Activated CD4-positive, alpha-beta T cell treated with anti-CD3 and anti-CD28 coated beads, Interleukin-2, amount 10 ng/mL, durations not matched to agents 24 days and 14 days (primary cell): Measurements from ENCODE around the gene HOXD13. TPM values are rescaled to one million over a fixed set of nuclear protein-coding genes. Genes with fewer than 3 reads are reported as not detected.

Experiments used
- DNase-seq: peaks from one replicate; pipeline ENCODE4 v3.0.0; 2022
- H3K27ac Mint-ChIP-seq: one replicate; pipeline ENCODE4 v1.8.0; 2022; ENCODE audit warnings: mild to moderate bottlenecking, mixed read lengths
- H3K27me3 Mint-ChIP-seq: one replicate; pipeline ENCODE4 v1.8.0; 2022; ENCODE audit warnings: mixed read lengths
- H3K36me3 Mint-ChIP-seq: one replicate; pipeline ENCODE4 v1.8.0; 2022; ENCODE audit warnings: low read depth, mild to moderate bottlenecking, mixed read lengths
- H3K4me1 Mint-ChIP-seq: one replicate; pipeline ENCODE4 v1.8.0; 2021; ENCODE audit warnings: mixed read lengths
- H3K4me3 Mint-ChIP-seq: one replicate; pipeline ENCODE4 v1.8.0; 2022; ENCODE audit warnings: mild to moderate bottlenecking, moderate library complexity, mixed read lengths
- H3K9me3 Mint-ChIP-seq: one replicate; pipeline ENCODE4 v1.8.0; 2021; ENCODE audit warnings: mixed read lengths
- intact Hi-C: fragments of 100-400 bp; cut with micrococcal nuclease; formaldehyde crosslinking; loops from one replicate; pipeline ENCODE4 v1.15.1; 2023
- total RNA-seq: library from RNA; stranded (reverse); gene quantifications from 2 replicates; pipeline ENCODE4 v1.2.3, GENCODE V29; 2022

The HOXD13 gene
- total RNA-seq, 1 donor from 2014 or later, result not detected

DNA sequence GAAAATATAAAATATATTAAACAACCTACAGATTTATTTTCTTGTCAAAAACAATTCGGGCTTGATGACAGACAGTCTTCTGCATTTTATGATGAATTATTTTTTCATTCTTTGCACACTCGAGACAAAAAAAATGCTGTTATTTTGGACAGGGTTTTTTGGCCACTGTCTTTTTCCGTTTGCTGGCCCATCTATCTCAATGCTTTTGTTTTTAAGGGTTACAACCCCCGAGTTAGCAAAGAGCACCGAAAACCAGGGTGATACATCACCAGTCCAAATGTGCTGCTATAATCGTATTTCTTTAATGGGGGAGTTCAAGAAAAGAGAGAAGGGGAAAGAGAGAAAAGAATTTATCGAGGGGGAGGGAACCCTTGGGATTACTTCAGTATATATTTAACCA, 16.5 kb upstream of the HOXD13 start:
- no peak overlapping the region for H3K4me3 Mint-ChIP-seq
- peaks cover 8% of the 10 kb centered on the region for H3K4me1 Mint-ChIP-seq
- H3K36me3 Mint-ChIP-seq, result peaks cover 6% of the 10 kb centered on the region
- intact Hi-C loops, result loop anchor here (2.0 kb wide), 1 partner anchor 85 kb away; no protein-coding TSS in a partner anchor
- H3K9me3 Mint-ChIP-seq, result peaks cover 17% of the 10 kb centered on the region
- H3K27ac Mint-ChIP-seq, result no peak overlapping the region
- peaks cover 71% of the 10 kb centered on the region for H3K27me3 Mint-ChIP-seq
- DNase-seq, result no peak

DNA sequence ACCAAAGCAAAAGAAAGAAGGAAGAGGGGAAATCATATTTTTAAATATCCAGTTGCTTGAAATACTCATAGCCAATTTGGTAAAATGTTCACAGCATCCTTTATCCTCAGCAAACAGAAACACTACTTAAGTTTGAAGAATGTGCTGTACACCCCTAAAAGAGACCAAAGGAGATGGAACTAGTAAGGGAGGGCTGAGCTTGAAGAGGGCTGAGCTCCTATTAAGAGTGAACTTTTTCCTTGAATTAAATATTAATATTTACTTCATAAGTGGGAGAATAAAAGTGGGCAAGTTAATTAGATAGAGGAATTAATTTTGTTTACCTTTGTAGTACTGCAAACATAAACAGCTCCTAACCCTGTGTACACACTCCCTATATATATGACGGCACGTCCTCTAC, 15.7 kb upstream of the HOXD13 start:
- Mint-ChIP-seq H3K36me3 (peaks cover 9% of the 10 kb centered on the region), H3K4me1 (peaks cover 10% of the 10 kb centered on the region), H3K9me3 (peaks cover 21% of the 10 kb centered on the region), H3K27me3 (peaks cover 72% of the 10 kb centered on the region), H3K4me3 (no peak overlapping the region), H3K27ac (no peak overlapping the region)
- intact Hi-C loops, result loop anchor here (2.0 kb wide), 1 partner anchor 84 kb away; no protein-coding TSS in a partner anchor
- DNase-seq, result no peak

DNA sequence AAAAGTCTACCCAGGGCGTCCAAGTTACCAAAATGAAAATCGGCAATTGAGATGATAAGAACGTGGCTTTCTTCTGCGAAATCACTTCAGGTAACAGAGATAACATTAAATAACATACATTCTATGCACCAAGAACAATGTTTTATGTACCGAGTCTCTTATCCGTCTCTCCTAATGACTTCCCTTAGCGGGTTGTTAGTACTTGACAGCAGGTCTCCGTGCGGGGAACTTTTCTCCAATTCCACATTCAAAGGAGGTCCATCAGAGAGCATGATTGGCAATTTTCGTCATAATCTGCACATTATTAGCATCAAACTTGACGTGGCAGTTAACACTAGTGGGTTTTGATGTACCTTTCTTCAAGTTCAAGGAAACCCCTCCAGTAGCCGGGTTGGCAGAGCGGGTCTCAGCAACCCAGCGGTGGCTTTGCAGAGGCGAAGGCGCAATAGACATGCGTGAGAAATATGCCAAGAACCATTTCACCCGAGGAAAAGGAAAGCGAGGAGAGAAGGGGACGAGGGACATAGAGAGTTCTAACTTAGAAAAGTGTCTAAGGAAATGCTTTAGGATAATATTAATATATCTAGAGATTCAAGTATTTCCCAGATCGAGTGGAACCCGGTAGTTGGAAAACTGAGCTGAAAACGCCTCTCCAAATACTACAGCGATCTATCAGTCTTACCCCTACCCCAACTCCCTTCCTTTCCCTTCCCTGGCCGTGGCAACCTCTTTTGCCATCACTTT, 13.8 kb upstream of the HOXD13 start:
- no peak for DNase-seq
- Mint-ChIP-seq H3K27ac (peak overlapping the region; percentile 88), H3K4me1 (peaks cover 12% of the 10 kb centered on the region), H3K27me3 (peaks cover 68% of the 10 kb centered on the region), H3K9me3 (peaks cover 18% of the 10 kb centered on the region), H3K36me3 (peaks cover 9% of the 10 kb centered on the region), H3K4me3 (no peak overlapping the region)
- intact Hi-C loops, result loop anchor here (2.0 kb wide), 1 partner anchor 44 kb away; the partner anchor contains the start of gene HOXD9

DNA sequence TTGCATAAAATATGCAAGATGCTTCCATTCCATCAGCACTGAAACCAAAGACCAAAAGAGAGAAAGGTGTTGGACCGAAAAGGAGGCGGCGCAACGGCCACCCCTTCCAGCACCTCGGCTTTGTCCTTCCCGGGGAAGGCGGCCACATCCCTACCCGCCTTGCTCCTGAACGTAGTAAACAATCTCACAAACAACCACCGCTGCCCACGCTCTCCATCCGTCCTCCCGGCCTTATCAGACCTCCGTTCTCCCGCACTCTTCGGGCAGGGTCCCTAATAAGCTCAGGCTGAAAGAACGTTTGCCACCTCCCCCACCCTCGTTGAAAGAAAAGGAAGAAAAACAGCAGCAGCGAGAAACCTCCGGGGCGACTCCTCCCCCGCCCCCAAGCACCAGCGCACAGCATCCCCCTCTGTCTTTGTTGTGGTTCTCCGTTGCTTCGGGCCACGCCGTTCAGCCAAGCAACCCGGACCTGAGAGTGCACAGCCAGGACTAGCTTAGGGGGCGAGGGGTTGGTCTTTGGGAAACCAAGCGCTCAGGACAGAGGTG, 13.2 kb upstream of the HOXD13 start:
- peaks cover 18% of the 10 kb centered on the region for H3K9me3 Mint-ChIP-seq
- intact Hi-C loops, result loop anchor here (2.0 kb wide), 1 partner anchor 43 kb away; the partner anchor contains the start of gene HOXD9
- peak overlapping the region; percentile 53 for H3K4me3 Mint-ChIP-seq

DNA sequence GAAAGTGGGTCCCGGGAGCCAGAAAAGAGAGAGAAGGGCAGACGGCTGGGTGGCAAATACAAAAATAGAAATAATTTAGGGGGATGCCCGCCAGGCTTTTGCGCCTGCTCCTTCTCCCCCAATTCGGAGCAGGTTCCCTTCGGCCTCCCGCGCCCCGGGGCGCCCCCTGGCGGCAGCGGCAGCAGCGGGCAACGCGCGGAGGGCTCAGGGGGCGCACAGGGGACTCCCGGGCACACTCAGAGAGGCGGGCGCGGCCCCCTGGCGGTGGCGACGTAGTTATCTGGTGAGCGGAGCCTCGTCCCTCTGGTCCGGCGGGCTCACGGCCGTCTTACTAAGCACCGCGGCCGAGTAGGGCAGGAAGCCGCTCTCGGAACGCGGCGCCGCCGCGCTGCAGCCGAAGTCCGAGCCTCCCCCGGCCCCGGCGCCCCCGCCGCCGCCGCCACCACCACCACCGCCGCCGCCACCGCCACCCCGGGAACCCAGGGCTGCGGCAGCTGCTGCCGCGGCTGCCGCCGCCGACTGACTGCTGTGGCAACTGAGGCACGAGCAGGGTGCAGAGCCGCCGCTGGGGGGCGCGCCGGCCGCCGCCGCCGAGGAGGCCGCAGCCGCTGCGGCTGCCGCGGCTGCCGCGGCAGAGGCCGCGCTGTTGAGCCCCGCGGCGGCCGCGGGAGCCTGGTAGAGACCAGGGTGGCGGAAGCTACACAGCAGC, 12.5 kb upstream of the HOXD13 start:
- H3K9me3 Mint-ChIP-seq, result peaks cover 18% of the 10 kb centered on the region
- peak; percentile 70 for DNase-seq
- peaks cover 12% of the 10 kb centered on the region for H3K4me1 Mint-ChIP-seq
- H3K36me3 Mint-ChIP-seq, result peaks cover 9% of the 10 kb centered on the region
- H3K27me3 Mint-ChIP-seq, result peaks cover 69% of the 10 kb centered on the region
- intact Hi-C loops, result loop anchor here (1.0 to 5.0 kb wide), 3 partner anchors 43 to 1748 kb away; partner anchors contain the start of genes HOXD8, HOXD9 and SP9
- peak overlapping the region; percentile 53 for H3K4me3 Mint-ChIP-seq
- H3K27ac Mint-ChIP-seq, result peak overlapping the region; percentile 88

More for the DNA sequence above, 13.2 kb upstream of the HOXD13 start:
- Mint-ChIP-seq H3K4me1 (peaks cover 12% of the 10 kb centered on the region), H3K27ac (peak overlapping the region; percentile 88), H3K27me3 (peaks cover 69% of the 10 kb centered on the region), H3K36me3 (peaks cover 9% of the 10 kb centered on the region)
- DNase-seq, result no peak

DNA sequence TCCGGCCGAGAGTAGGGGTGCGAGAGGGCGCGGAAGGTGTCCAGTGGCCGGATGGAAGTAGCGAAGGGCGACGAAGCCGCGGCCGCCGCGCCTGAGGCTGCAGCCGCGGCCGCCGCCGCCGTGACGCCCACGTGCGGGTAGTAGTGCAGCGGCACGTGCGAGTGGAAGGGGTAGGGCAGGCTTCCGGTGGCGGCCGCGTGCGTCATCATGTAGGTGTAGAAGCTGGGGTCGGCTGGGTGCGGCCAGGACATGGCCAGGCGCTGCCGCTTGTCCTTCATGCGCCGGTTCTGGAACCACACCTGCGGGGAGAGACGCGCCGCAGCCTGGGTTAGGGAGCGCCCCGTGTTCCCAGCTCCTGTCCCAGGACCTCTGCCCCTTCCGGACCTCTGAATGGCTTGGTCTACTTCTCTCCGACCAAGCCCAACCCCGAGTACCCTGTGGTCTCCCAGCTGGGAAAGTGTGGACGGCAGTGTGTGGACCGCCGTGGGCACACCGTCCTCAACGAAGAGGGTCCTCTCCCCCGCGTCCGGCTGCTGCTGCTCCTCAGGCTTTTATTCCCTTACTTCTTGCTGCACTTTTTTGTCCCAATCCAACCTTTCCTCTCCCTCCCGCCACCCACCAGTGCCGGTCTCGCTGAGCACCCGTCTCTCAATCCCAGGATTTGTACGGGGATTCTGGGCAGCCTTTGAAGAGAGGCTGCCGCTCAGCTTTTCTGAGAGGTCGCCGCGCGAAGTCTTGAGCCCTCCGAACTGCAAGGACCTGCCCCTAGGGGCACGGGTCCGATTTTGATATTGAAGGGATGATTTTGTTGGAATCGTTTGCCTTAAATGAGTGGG, 11.8 kb upstream of the HOXD13 start:
- peaks cover 70% of the 10 kb centered on the region for H3K27me3 Mint-ChIP-seq
- peak overlapping the region; percentile 77 for H3K27ac Mint-ChIP-seq
- DNase-seq, result peak; percentile 61
- peaks cover 12% of the 10 kb centered on the region for H3K4me1 Mint-ChIP-seq
- peaks cover 9% of the 10 kb centered on the region for H3K36me3 Mint-ChIP-seq
- H3K9me3 Mint-ChIP-seq, result peaks cover 22% of the 10 kb centered on the region
- no peak overlapping the region for H3K4me3 Mint-ChIP-seq
- intact Hi-C loops, result loop anchor here (1.0 to 5.0 kb wide), 2 partner anchors 49 to 1748 kb away; partner anchors contain the start of genes HOXD8 and SP9

DNA sequence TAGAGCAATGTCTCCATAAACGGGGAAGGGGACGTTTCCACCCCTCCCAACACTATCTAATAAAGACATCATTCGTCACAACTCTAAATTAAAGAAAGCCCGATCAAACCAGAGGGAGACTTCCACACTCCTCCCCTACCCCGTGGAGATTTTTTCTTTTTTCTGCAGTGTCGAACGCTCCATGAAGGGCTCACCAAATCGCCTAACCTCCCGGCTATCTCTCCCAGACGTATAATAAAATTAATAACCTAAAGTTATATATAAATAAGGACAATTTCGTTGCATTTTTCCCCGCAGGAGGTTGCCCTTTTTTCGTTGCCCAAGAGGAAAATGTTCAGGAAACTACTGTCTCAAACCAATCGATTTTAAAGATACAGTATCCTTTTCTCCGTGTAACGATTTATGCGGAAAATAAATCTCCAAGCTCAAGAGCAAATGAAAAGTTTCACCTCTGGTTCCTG, 11.1 kb upstream of the HOXD13 start:
- H3K27ac Mint-ChIP-seq, result peak overlapping the region; percentile 77
- H3K27me3 Mint-ChIP-seq, result peaks cover 69% of the 10 kb centered on the region
- no peak overlapping the region for H3K4me3 Mint-ChIP-seq
- DNase-seq, result peak; percentile 57
- H3K36me3 Mint-ChIP-seq, result peaks cover 9% of the 10 kb centered on the region
- peaks cover 12% of the 10 kb centered on the region for H3K4me1 Mint-ChIP-seq
- H3K9me3 Mint-ChIP-seq, result peaks cover 22% of the 10 kb centered on the region
- intact Hi-C loops, result loop anchor here (5.0 kb wide), 1 partner anchor 1749 kb away; the partner anchor contains the start of gene SP9

DNA sequence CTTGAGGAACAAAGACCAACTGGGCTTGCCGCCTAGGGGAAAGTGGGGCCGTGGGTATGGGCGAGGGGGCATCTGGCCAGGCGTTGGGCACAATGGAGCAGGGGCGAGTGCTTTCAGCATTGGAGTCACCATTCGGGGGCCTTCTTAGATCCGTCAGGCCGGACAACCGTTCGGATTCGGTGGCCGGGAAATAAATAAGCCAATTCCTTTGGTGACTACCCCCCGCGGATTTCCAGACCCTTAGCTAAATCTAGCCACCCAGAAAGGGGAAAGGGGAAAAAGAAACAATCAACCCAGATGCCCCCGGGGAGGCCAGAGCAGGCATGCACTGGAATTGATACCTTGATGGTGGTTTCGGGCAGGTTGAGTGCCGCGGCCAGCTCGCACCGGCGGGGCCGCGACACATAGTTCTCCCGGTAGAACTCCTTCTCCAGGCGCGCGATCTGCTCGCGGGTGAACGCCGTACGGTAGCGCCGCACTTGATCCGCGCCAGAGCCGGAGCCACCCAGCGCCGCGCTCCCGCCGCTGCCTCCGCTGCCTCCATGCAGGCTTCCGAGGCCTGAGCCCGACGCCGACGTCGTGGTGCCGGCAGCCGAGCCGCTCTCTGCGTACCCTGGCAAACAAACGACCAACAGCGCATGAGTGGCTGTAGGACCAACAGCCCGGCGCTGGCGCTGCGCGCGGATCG, 10.5 kb upstream of the HOXD13 start:
- Mint-ChIP-seq H3K27ac (peak overlapping the region; percentile 75), H3K4me3 (no peak overlapping the region), H3K36me3 (peaks cover 9% of the 10 kb centered on the region), H3K9me3 (peaks cover 24% of the 10 kb centered on the region), H3K27me3 (peaks cover 71% of the 10 kb centered on the region), H3K4me1 (peaks cover 12% of the 10 kb centered on the region)
- intact Hi-C loops, result loop anchor here (2.0 to 5.0 kb wide), 3 partner anchors 15 to 1750 kb away; partner anchors contain the start of gene SP9
- DNase-seq, result peak; percentile 66

DNA sequence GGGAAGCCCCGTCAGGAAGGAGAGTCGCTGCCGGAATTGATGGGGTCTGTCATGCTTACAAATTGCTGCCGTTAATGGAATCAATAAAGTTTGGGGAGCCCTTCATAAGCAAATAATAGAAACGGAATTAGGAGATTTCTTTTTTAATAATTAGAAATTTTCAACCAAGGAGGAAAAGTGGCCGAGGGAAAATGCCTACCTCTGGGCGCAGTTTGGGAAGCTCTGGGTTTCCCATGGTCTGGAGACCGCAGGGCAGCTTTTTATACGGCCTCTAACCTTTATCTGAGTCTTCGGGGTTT, 10.0 kb upstream of the HOXD13 start:
- H3K9me3 Mint-ChIP-seq, result peaks cover 24% of the 10 kb centered on the region
- peak overlapping the region; percentile 37 for H3K27ac Mint-ChIP-seq
- DNase-seq, result no peak
- H3K36me3 Mint-ChIP-seq, result peaks cover 9% of the 10 kb centered on the region
- H3K27me3 Mint-ChIP-seq, result peaks cover 73% of the 10 kb centered on the region
- no peak overlapping the region for H3K4me3 Mint-ChIP-seq
- peaks cover 12% of the 10 kb centered on the region for H3K4me1 Mint-ChIP-seq
- intact Hi-C loops, result loop anchor here (2.0 to 5.0 kb wide), 3 partner anchors 14 to 1750 kb away; partner anchors contain the start of gene SP9

DNA sequence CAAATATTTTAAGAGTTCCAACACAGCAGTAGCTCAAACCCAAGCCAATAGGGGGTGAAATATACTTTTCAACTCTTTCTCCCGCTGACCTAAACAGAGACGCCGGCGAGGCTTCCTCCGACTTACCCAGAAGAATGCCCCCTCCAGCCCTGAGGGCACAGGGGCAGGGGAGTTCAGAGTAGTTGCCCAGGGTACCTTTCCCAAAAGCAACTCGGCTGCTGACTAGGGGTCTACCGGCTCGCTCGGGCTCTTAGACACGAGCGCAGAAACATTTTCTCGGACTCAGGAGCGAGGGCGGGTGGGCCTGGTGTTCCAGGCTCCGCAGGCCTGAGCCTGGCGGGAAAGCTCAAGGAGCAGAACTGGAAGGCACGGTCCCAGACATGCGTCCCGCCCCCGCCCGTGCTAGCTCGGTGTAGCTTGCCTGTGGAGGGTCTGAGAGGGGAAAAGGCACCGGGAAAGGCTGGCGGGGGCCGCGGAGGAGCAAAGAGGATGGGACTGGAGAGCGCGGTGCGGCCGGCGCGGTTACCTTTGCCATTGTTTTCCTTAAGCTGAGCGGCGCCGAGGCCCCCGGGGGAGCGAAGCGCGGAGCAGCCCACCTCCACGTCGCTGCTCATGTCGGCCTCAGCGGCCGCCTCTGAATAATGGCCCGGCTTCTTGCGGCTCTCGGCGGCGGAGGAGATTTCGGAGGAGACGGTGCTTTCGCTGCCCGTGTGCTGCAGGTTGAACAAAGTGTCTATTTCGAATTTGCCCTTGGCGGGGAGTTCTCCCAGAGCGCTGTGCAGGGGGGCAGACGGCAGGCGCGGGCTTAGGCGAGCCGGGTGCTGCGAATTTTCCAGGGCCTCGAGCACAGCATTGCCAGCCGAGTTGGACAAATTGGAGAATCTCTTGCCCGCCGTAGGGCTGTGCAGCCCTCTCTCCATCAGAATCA, 9.4 kb upstream of the HOXD13 start:
- peak; percentile 59 for DNase-seq
- Mint-ChIP-seq H3K9me3 (peaks cover 24% of the 10 kb centered on the region), H3K27me3 (peaks cover 79% of the 10 kb centered on the region), H3K27ac (peak overlapping the region; percentile 78), H3K4me1 (peaks cover 12% of the 10 kb centered on the region), H3K4me3 (no peak overlapping the region), H3K36me3 (peaks cover 9% of the 10 kb centered on the region)
- intact Hi-C loops, result loop anchor here (2.0 to 5.0 kb wide), 3 partner anchors 14 to 1751 kb away; partner anchors contain the start of gene SP9

DNA sequence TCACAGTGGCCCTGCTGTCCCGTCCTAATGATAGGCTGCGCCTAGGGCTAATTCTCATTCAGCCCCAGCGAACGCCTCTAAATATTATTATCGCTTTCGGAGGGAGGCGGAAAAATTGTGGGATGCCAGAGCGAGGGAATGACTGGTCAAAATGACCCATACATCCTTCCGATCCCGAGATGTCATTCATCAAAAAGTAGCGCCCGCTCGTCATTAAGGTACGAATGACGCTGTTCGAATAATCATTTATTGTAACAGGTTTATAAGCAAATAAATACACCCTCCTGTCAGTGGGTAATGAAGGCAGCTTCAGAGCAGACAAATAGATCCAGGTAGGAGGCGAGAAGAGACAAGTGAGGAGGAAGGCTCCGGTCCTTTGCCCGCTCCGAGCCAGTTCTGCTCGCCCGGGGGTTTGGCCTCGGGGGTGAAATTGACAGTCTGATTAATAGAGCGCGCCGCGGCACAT, 8.7 kb upstream of the HOXD13 start, which contains the start of gene EVX2:
EVX2 (minus strand) TSS at position 167 of the 466 bp plus-strand sequence. CDS start 186 bp downstream, outside the sequence.
- H3K36me3 Mint-ChIP-seq, result peaks cover 9% of the 10 kb centered on the region

More for the DNA sequence above, 8.7 kb upstream of the HOXD13 start, which contains the start of gene EVX2:
- peak; percentile 61 for DNase-seq
- peaks cover 17% of the 10 kb centered on the region for H3K9me3 Mint-ChIP-seq
- H3K27ac Mint-ChIP-seq, result peak within 1 kb of the TSS; percentile 78
- no peak within 1 kb of the TSS for H3K4me3 Mint-ChIP-seq
- H3K4me1 Mint-ChIP-seq, result peaks cover 16% of the 10 kb centered on the region
- H3K27me3 Mint-ChIP-seq, result peaks cover 78% of the 10 kb centered on the region
- intact Hi-C loops, result loop anchor here (2.0 to 5.0 kb wide), 3 partner anchors 13 to 1752 kb away; partner anchors contain the start of gene SP9
